Stimulated activated naive CD8-positive, alpha-beta T cell treated with anti-CD3 and anti-CD28 coated beads, Interleukin-15, amount 100 ng/mL, for 72 hours (primary cell): ENCODE results near the gene UBXN6.
A peak's percentile ranks its signal among the peaks of the same experiment; 100 is the strongest.

ENCODE experiments used
- ATAC-seq: fragments of 150-1000 bp; cut with Tn5 transposase; 2 replicates; pipeline ENCODE4 v1.10.0; 2021; ENCODE audit warnings: mild to moderate bottlenecking, moderate library complexity
- DNase-seq, 2 donors: peaks; one replicate each; pipeline ENCODE4 v3.0.0; 2021 to 2022
- H3K27ac Mint-ChIP-seq, 2 donors: one replicate each; pipeline ENCODE4 v1.8.0; 2022; ENCODE audit warnings: mild to moderate bottlenecking in 2 of 2, mixed read lengths in 2 of 2, moderate library complexity in 2 of 2
- H3K27me3 Mint-ChIP-seq: one replicate; pipeline ENCODE4 v1.8.0; 2022; ENCODE audit warnings: mixed read lengths
- H3K4me1 Mint-ChIP-seq: one replicate; pipeline ENCODE4 v1.8.0; 2022; ENCODE audit warnings: mild to moderate bottlenecking, mixed read lengths
- H3K4me3 Mint-ChIP-seq, 2 donors: one replicate each; pipeline ENCODE4 v1.8.0; 2022; ENCODE audit warnings: mild to moderate bottlenecking in 2 of 2, mixed read lengths in 2 of 2, moderate library complexity in 1 of 2
- H3K9me3 Mint-ChIP-seq, 2 donors: one replicate each; pipeline ENCODE4 v1.8.0; 2022; ENCODE audit warnings: mixed read lengths in 2 of 2

UBXN6 gene

DNA sequence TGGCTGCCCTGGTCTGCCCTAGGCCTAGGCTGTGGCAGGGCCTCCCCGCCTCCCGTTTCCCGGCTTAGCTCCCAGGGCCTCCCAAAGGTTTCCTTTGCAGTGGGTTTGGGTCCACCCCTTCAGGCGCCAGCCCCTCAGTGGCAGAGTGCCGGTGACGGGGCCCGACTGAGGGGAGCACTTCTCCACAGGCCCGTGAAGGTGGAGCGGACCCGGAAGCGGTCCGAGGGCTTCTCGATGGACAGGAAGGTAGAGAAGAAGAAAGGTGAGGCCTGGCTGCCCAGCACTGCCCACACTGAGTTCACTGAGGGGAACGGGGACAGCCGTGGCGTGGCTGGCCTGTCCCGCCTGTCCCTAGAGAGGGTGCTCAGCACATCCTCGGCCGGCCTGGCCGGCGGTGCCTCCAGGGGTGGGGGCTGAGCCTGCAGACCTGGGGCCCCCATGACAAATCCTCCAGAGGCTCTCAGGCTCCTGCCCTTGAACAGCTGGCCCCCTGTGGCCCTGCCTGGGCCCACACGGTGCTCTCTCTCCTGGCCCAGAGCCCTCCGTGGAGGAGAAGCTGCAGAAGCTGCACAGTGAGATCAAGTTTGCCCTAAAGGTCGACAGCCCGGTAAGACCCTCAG, 40.3 kb upstream of the UBXN6 start:
- H3K27me3 Mint-ChIP-seq: no peaks in the 10 kb centered on the region
- no peak overlapping the region for H3K4me3 Mint-ChIP-seq

DNA sequence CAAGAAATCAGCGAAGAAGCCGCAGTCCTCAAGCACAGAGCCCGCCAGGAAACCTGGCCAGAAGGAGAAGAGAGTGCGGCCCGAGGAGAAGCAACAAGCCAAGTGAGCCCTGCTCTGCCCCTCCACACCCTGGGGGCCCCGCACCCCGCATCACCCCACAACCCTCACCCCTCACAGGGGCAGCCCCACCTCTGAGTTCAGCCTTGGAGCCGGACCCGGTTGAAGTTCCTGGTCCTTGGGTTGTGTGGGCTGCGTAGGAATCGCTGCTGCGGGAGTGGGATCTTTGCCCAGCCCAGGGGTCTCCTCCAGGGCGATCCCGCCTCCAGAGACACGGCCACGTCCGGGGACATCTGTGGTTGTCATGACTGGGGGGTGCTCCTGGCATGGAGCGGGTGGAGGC, 38.7 kb upstream of the UBXN6 start:
- ATAC-seq (no peak), DNase-seq (no peak)
- Mint-ChIP-seq H3K4me1 (no peaks in the 10 kb centered on the region), H3K4me3 (no peak overlapping the region), H3K27me3 (no peaks in the 10 kb centered on the region), H3K27ac (no peak overlapping the region), H3K9me3 (no peaks in the 10 kb centered on the region)

More for the DNA sequence above, 40.3 kb upstream of the UBXN6 start:
- ATAC-seq (no peak), DNase-seq (no peak)
- Mint-ChIP-seq H3K4me1 (no peaks in the 10 kb centered on the region), H3K9me3 (no peaks in the 10 kb centered on the region), H3K27ac (no peak overlapping the region)

DNA sequence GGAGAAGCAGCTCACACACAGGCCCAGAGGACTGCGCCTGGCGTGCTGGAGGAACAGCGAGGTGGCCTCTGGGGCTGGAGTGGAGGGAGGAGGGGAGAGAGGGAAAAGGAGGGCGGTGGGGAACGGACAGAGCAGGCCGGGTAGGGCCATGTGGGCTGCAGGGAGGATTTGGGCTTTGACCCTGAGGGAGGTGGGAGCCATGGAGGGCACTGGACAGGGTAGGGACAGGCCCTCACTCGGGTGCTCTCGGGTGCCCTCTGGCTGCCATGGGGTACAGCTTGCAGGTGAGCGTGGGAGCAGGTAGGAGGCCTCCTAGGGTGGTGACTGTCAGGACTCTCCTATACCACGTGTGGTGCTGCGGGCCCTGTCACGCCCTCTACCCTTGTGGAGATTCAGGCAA, 37.9 kb upstream of the UBXN6 start:
- no peak overlapping the region for H3K27ac Mint-ChIP-seq
- ATAC-seq (peak; percentile 49), DNase-seq (no peak)
- H3K4me1 Mint-ChIP-seq: no peaks in the 10 kb centered on the region
- no peaks in the 10 kb centered on the region for H3K9me3 Mint-ChIP-seq
- no peak overlapping the region for H3K4me3 Mint-ChIP-seq
- H3K27me3 Mint-ChIP-seq: no peaks in the 10 kb centered on the region

DNA sequence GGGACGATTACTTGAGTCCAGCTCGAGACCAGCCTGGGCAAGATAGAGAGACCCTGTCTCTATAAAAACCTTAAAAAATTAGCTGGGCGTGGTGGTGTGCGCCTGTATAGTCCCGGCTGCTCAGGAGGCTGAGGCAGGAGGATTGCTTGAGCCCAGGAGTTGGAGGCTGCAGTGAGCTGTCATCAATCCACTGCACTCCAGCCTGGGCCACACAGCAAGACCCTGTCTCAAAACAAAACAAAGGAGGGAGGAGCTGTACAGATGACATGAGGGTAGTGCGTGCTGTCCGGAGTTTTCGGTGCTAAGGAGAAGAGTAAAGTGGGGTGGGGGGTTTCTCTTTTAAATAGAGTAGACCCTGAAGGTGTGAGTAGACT, 37.1 kb upstream of the UBXN6 start:
- no peaks in the 10 kb centered on the region for H3K4me1 Mint-ChIP-seq
- DNase-seq (no peak), ATAC-seq (no peak)
- no peak overlapping the region for H3K27ac Mint-ChIP-seq
- no peaks in the 10 kb centered on the region for H3K27me3 Mint-ChIP-seq
- no peak overlapping the region for H3K4me3 Mint-ChIP-seq
- H3K9me3 Mint-ChIP-seq: no peaks in the 10 kb centered on the region

DNA sequence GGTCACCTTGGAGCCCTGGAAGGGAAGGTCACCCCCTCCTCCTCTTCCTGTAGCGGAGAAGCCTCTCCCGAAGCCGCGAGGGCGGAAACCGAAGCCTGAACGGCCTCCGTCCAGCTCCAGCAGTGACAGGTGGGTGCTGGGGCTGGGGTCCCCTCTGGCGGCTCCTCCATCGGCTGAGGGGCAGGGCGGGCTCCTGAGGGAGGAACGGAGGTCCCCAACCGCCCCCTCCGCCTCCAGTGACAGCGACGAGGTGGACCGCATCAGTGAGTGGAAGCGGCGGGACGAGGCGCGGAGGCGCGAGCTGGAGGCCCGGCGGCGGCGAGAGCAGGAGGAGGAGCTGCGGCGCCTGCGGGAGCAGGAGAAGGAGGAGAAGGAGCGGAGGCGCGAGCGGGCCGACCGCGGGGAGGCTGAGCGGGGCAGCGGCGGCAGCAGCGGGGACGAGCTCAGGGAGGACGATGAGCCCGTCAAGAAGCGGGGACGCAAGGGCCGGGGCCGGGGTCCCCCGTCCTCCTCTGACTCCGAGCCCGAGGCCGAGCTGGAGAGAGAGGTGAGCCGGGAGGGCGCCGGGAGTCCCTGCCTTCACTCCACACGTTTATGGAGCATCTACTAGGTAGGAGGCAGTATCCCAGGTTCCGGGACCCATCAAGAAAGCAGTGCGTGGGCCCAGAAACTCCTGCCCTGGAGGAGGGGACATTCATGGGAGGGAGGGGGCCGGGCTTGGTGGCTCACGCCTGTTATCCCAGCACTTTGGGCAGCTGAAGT, 36.5 kb upstream of the UBXN6 start:
- Mint-ChIP-seq H3K27ac (no peak overlapping the region), H3K9me3 (no peaks in the 10 kb centered on the region), H3K4me1 (no peaks in the 10 kb centered on the region), H3K4me3 (no peak overlapping the region), H3K27me3 (no peaks in the 10 kb centered on the region)
- DNase-seq (no peak), ATAC-seq (no peak)

DNA sequence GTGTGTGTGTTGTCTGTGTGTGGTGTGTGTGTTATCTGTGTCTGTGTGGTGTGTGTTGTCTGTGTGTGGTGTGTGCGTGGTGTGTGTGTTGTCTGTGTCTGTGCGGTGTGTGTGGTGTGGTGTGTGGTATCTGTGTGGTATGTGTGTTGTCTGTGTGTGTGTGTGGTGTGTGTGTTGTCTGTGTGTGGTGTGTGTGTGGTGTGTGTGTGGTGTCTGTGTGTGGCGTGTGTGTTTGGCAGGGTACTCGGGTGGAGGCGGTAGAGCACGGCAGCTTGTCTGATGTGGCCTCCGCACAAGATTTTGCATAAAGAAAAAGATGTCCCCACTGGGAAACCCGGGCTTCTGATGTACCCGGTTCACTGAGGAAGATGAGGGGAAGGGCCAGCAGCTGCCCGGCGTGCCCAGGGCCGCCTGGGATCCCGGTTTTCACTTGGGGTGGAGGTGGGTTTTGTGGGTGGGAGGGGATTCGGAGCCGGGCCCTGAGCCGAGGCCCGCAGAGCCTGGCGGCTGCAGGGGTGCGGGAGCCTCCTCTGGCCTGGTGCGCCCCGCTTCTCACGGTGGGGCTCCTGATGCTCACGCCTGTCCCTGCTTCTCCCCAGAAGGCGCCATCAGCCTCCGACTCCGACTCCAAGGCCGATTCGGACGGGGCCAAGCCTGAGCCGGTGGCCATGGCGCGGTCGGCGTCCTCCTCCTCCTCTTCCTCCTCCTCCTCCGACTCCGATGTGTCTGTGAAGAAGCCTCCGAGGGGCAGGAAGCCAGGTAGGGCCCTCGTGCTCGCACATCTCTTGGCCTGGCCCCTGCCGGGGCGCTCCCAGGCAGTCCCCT, 35.7 kb upstream of the UBXN6 start:
- no peak for DNase-seq

DNA sequence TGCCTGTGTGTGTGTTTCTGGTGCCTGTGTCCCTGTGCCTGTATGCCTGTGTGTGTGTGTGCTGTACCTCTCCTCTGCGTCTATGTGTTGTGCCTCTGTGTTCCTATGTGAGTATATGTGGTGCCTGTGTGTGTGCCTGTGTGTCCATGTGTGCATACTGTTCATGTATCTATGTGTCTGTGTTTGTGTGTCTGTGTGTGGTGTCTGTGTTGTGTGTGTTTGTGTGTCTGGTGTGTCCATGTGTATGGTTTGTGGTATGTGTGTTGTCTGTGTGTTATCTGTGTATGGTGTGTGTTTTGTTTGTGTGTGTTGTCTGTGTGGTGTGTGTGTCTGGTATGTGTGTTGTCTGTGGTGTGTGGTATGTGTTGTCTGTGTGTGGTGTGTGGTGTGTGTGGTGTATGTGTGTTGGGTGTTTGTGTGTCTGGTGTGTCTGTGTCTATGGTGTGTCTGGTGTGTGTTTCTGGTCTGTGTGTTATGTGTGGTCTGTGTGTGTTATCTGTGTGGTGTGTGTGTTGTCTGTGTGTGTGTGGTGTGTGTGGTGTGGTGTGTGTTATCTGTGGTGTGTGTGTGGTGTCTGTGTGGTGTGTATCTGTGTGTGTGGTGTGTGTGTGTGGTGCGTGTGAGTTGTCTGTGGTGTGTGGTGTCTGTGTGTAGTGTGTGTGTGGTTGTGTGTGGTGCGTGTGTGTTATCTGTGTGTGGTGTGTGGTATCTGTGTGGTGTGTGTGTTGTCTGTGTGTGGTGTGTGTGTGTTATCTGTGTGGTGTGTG, 34.9 kb upstream of the UBXN6 start:
- no peaks in the 10 kb centered on the region for H3K4me1 Mint-ChIP-seq
- no peak overlapping the region for H3K4me3 Mint-ChIP-seq
- no peak for ATAC-seq
- H3K27me3 Mint-ChIP-seq: no peaks in the 10 kb centered on the region
- no peak overlapping the region for H3K27ac Mint-ChIP-seq
- no peak for DNase-seq
- no peaks in the 10 kb centered on the region for H3K9me3 Mint-ChIP-seq

More for the DNA sequence above, 35.7 kb upstream of the UBXN6 start:
- ATAC-seq: no peak
- H3K27ac Mint-ChIP-seq: no peak overlapping the region
- H3K9me3 Mint-ChIP-seq: no peaks in the 10 kb centered on the region
- no peaks in the 10 kb centered on the region for H3K27me3 Mint-ChIP-seq
- no peak overlapping the region for H3K4me3 Mint-ChIP-seq
- no peaks in the 10 kb centered on the region for H3K4me1 Mint-ChIP-seq

DNA sequence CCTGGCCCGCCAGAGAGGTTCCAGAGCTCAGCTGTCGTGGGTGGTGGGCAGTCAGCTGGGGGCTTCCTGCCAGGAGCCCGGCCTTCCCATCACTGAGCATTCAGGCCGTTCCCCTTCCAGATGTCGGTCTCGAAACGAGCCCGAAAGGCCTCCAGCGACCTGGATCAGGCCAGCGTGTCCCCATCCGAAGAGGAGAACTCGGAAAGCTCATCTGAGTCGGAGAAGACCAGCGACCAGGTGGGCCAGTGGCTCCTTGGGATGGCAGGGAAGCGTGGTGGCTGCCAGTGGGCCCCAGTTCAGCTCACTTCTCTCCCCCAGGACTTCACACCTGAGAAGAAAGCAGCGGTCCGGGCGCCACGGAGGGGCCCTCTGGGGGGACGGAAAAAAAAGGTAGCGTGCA, 33.9 kb upstream of the UBXN6 start:
- Mint-ChIP-seq H3K4me1 (no peaks in the 10 kb centered on the region), H3K27ac (no peak overlapping the region)

DNA sequence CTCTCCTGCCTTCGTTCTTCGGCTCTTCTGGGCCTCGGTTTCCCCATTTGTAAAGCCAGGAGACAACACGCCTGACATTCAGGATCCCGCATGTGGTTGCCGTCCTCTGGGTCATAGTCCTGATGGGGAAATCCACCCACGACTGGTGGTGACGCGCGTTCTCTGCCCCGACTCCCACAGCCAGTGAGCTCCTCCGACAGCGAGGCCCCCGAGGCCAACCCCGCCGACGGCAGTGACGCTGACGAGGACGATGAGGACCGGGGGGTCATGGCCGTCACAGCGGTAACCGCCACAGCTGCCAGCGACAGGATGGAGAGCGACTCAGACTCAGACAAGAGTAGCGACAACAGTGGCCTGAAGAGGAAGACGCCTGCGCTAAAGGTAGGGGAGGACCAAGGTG, 30.9 kb upstream of the UBXN6 start:
- H3K4me1 Mint-ChIP-seq: no peaks in the 10 kb centered on the region
- H3K27ac Mint-ChIP-seq: no peak overlapping the region
- H3K27me3 Mint-ChIP-seq: no peaks in the 10 kb centered on the region
- H3K4me3 Mint-ChIP-seq: no peak overlapping the region
- H3K9me3 Mint-ChIP-seq: no peaks in the 10 kb centered on the region
- DNase-seq (no peak), ATAC-seq (no peak)

More for the DNA sequence above, 33.9 kb upstream of the UBXN6 start:
- Mint-ChIP-seq H3K4me3 (no peak overlapping the region), H3K27me3 (no peaks in the 10 kb centered on the region), H3K9me3 (no peaks in the 10 kb centered on the region)
- DNase-seq (no peak), ATAC-seq (no peak)

DNA sequence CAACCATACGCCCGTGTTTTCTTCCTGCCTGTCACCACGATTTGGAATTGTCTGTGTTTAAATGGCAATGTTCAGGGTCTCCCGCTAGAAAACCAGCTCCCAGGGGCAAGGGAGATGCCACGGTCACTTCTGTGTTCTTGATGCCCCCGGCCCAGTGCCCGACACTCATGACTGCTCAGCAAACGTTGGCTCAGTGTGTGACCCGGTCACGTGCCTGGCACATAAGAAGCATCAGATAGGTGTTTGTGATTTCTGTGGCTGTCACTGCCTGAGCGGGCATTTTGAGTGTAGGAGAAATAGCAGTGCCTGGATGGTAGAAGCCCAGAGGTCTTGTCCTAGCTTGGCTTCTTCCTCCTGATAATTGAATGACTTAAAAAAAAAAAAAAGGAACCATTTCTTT, 30.0 kb upstream of the UBXN6 start:
- Mint-ChIP-seq H3K4me3 (no peak overlapping the region), H3K9me3 (no peaks in the 10 kb centered on the region), H3K27ac (no peak overlapping the region), H3K27me3 (no peaks in the 10 kb centered on the region), H3K4me1 (no peaks in the 10 kb centered on the region)
- ATAC-seq: no peak
- DNase-seq: no peak

DNA sequence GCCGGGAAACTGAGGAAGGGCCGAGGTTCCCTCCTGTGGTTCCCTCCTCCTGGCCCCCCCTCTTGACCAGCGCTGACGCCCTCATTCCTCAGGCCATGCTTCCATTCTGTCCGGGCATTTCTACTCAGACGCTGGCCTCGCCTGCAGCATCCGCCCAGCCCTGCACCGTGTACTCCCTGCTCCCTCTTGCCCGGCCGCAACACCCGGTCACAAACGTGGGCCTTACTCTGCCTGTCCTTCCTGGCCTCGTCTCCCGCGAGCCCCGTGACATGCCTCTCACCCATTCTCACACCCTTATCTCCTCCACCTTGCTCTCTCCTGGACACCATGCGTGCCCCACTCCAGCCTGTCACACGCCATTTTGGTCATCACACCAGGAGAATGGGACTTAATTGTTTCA, 25.8 kb upstream of the UBXN6 start:
- ATAC-seq (no peak), DNase-seq (no peak)
- Mint-ChIP-seq H3K9me3 (no peaks in the 10 kb centered on the region), H3K4me1 (no peaks in the 10 kb centered on the region), H3K27ac (no peak overlapping the region), H3K4me3 (no peak overlapping the region), H3K27me3 (no peaks in the 10 kb centered on the region)

DNA sequence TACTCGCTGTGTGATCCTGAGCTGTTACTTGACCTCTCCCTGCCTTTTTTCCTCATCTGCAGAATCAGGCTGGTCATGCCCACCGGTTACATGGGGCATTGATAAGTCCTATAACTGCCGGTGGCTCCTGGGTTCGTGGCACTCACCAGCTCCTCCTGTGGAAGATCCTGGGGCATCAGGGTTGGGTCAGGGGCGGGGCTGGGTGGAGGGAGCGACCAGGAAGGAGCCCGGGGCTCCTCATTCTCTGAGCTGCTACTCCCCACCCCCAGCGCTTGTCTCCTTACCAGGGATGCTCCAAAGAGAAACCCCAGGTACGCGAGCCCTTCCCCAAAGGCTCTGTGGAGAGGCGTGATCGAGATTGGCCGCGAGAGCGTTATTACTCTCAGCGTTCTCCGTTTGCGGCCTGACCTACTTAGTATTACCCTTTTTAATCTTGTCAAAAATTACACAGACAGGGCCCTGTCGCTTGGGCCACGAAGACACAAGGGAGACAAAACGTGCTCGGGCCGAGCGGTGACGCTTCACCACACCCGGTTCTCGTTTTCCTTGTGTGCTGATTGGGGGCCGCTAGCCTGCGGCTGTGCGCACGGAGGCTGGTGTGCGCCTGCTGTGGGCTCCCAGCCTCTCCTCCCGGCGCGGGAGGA, 25.2 kb upstream of the UBXN6 start:
- ATAC-seq (no peak), DNase-seq (no peak)
- no peaks in the 10 kb centered on the region for H3K9me3 Mint-ChIP-seq
- H3K27me3 Mint-ChIP-seq: no peaks in the 10 kb centered on the region
- H3K4me1 Mint-ChIP-seq: no peaks in the 10 kb centered on the region
- H3K4me3 Mint-ChIP-seq: no peak overlapping the region
- H3K27ac Mint-ChIP-seq: no peak overlapping the region

DNA sequence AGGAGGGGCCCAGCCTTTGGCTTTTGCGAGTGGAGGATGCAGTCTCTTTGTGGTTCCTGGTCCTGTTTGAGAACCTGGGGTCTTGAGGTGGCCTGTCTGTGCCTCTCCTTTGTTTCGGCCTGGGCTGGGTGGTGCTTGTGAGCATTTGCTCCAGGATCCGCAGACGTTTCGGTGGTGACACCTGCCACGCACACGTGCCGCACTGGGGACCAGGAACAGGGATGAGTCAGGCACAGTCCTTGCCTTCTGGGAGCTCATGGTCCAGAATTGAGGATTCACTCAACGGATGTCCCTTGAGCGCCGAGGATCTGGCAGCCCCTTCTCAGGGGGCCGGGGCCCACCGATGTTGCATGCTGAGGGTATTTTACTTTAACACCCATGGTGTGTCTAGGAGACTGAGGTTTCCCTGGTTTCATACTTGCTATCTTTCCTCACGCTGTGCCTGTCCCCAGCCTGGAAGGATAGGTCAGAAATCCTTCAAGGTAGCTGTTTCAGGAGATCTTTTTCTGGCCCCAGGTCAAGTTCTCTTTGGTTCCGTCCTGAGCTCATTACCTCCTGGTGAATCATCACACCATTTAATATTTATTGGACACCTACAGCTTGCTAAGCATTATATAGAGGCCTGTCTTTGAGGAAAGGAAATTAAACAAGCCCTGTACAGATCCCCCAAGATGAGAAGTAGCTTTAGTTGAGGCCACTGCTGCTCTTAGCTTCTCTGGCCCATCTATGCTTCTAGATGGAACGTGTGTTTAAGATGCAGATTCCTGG, 19.6 kb upstream of the UBXN6 start:
- Mint-ChIP-seq H3K4me3 (no peak overlapping the region), H3K27me3 (no peaks in the 10 kb centered on the region), H3K9me3 (no peaks in the 10 kb centered on the region), H3K27ac (no peak overlapping the region), H3K4me1 (peaks cover 23% of the 10 kb centered on the region)
- ATAC-seq (no peak), DNase-seq (no peak)

DNA sequence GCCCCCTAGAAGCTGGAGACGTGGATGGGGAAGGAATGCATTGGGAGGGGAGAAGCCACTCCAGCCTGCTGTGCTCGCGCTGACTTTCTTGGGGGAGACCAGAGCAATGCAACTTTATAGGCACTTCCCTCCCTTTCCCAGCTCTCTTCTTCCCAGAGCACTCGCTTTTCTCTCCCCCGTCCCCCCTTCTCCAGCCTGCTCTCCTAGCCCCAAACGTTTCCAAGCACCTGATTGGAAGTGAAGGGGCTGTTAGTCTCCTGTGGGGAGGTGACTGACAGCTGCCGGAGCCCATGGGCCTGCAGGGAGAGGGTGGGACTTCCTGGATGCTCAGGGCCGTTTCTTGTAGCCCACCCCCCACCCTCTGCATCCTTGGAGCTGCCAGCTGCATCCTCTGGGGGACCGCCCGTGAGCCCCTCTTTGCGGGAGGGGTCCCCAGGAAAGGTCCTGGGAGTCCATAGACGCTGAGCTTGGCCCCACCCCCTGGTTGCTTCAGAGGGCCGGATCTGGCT, 17.0 kb upstream of the UBXN6 start:
- Mint-ChIP-seq H3K4me3 (peak overlapping the region; percentile 84 to 94), H3K27me3 (no peaks in the 10 kb centered on the region), H3K27ac (peak overlapping the region; percentile 89 to 92), H3K4me1 (peaks cover 23% of the 10 kb centered on the region), H3K9me3 (no peaks in the 10 kb centered on the region)
- ATAC-seq: no peak
- peak in 1 of 2 donors; percentile 40 for DNase-seq
